Brain microvascular endothelial cell (primary cell): ENCODE results near the gene IP6K1.

Experiments used
- DNase-seq: peaks from one replicate; pipeline ENCODE4 v3.0.0-alpha.2; 2020
- H3K27ac ChIP-seq: fragments of 250-450 bp; sonication (Bioruptor Pico); 2 replicates; pipeline ENCODE4 v1.5.1; 2020; ENCODE audit warnings: mild to moderate bottlenecking, moderate library complexity
- H3K27me3 ChIP-seq: fragments of 250-450 bp; sonication (Bioruptor Pico); replicated peaks from 2 replicates; pipeline ENCODE4 v1.5.1; 2020; ENCODE audit warnings: mild to moderate bottlenecking
- H3K36me3 ChIP-seq: fragments of 250-450 bp; sonication (Bioruptor Pico); replicated peaks from 2 replicates; pipeline ENCODE4 v1.5.1; 2020; ENCODE audit warnings: mild to moderate bottlenecking
- H3K4me3 ChIP-seq: 2 replicates; pipeline ENCODE4 v1.5.1; 2011; ENCODE audit warnings: low read depth, mild to moderate bottlenecking, control low read depth, low read length, moderate library complexity
- CTCF ChIP-seq: IDR thresholded peaks from 2 replicates; pipeline ENCODE4 v1.5.1; 2011; ENCODE audit warnings: low read depth, mild to moderate bottlenecking, moderate library complexity, low read length, control low read depth, inconsistent platforms; ENCODE audit errors: missing control alignments
- in situ Hi-C: cut with HindIII; loops from 2 replicates; pipeline ENCODE4 v1.10.0; 2017; ENCODE audit warnings: low sequenced_read_pairs, low pct_ligation_motif_present

Gene IP6K1

GRCh38 chr3:49721896-49722781 is 64.2 kb downstream of the IP6K1 start:
- in situ Hi-C loops = no loop called here
- Histone ChIP-seq H3K27ac (no peak overlapping the region), H3K4me3 (peak overlapping the region; percentile 100), H3K36me3 (peaks cover 29% of the 10 kb centered on the region), H3K27me3 (no peaks in the 10 kb centered on the region)
- no peak for DNase-seq
- TF ChIP-seq CTCF = no peak

- in situ Hi-C loops = no loop called here
- no peak overlapping the region for H3K4me3 ChIP-seq
- H3K27ac ChIP-seq = no peak overlapping the region
- peaks cover 23% of the 10 kb centered on the region for H3K36me3 ChIP-seq
- DNase-seq = no peak
- H3K27me3 ChIP-seq = no peaks in the 10 kb centered on the region
- TF ChIP-seq CTCF = no peak
Observed at GRCh38 chr3:49721596-49721895, 64.8 kb downstream of the IP6K1 start.

DNA sequence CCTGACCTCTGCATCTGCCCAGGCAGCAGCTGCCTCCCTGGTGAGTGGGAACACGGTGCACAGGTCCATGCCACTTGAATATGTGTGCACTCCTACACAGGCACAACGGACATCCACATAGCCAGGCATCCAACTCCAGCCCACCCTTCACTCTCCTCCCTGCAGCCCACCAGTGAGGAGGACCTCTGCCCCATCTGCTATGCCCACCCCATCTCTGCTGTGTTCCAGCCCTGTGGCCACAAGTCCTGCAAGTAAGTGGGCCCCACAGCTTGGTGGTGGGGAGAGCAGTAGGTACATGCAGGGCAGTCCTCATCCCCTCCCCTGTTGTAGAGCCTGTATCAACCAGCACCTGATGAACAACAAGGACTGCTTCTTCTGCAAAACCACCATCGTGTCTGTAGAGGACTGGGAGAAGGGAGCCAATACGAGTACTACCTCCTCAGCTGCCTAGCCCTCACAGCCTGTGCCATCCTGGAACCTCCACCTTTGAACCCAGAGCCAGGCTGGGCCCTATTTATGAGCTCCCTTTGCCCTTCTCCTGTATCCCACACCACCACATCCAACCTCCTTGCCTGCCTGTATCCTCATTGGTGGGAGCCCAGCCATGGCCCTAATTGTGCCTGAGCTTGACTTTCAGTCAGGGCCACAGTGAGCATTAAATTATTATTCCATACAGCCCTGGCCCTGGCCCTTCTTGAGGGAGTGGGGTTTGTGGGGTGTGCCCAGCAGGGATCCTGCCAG is 65.3 kb downstream of the IP6K1 start:
- TF ChIP-seq CTCF = no peak
- H3K27ac ChIP-seq = no peak overlapping the region
- no peaks in the 10 kb centered on the region for H3K27me3 ChIP-seq
- in situ Hi-C loops = no loop called here
- peaks cover 22% of the 10 kb centered on the region for H3K36me3 ChIP-seq
- no peak for DNase-seq
- no peak overlapping the region for H3K4me3 ChIP-seq

- peak; percentile 64 for TF ChIP-seq CTCF
- Histone ChIP-seq H3K27me3 (no peaks in the 10 kb centered on the region), H3K27ac (no peak within 1 kb of the TSS), H3K36me3 (peaks cover 22% of the 10 kb centered on the region), H3K4me3 (peak within 1 kb of the TSS; percentile 53)
- in situ Hi-C loops = no loop called here
- DNase-seq = peak; percentile 90
Observed at GRCh38 chr3:49719214-49719884, 67.0 kb downstream of the IP6K1 start, which contains the start of gene AMIGO3. AMIGO3 (minus strand) TSS chr3:49719684; CDS start chr3:49719465, 219 bp downstream.

GRCh38 chr3:49718858-49719213 is 67.5 kb downstream of the IP6K1 start:
- in situ Hi-C loops = no loop called here
- Histone ChIP-seq H3K4me3 (peak overlapping the region; percentile 53), H3K27me3 (no peaks in the 10 kb centered on the region), H3K36me3 (peaks cover 22% of the 10 kb centered on the region), H3K27ac (no peak overlapping the region)
- no peak for TF ChIP-seq CTCF
- DNase-seq = no peak
